ENCODE results near the gene SLCO6A1.

- TF ChIP-seq, protein P1, sequence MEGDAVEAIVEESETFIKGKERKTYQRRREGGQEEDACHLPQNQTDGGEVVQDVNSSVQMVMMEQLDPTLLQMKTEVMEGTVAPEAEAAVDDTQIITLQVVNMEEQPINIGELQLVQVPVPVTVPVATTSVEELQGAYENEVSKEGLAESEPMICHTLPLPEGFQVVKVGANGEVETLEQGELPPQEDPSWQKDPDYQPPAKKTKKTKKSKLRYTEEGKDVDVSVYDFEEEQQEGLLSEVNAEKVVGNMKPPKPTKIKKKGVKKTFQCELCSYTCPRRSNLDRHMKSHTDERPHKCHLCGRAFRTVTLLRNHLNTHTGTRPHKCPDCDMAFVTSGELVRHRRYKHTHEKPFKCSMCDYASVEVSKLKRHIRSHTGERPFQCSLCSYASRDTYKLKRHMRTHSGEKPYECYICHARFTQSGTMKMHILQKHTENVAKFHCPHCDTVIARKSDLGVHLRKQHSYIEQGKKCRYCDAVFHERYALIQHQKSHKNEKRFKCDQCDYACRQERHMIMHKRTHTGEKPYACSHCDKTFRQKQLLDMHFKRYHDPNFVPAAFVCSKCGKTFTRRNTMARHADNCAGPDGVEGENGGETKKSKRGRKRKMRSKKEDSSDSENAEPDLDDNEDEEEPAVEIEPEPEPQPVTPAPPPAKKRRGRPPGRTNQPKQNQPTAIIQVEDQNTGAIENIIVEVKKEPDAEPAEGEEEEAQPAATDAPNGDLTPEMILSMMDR (conservative IDR thresholded peaks at IDR 0.05; ENCODE audit: low read length) = no peak
- no peak for TF ChIP-seq EZH2phosphoT487 (IDR thresholded peaks at IDR 0.05; ENCODE audit: borderline replicate concordance, low read depth, low read length)
Measured at GRCh38 chr5:102529447-102529846, 30.6 kb upstream of the SLCO6A1 start.

All from OCI-LY7 (cell line).